HCT116 (cell line): ENCODE measurements around the gene ZBTB7B. TPM values are rescaled to one million over a fixed set of nuclear protein-coding genes. Genes with fewer than 3 reads are reported as not detected.

ENCODE experiments used
- ATAC-seq: fragments of 200-7000 bp; cut with Tn5 transposase; 2 replicates; pipeline ENCODE4 v1.9.1; 2020; ENCODE audit warnings: mild to moderate bottlenecking, moderate library complexity
- BruUV-seq: library from RNA; stranded (reverse); fragments of 400-500 nt; replicated peaks from 2 replicates; lab custom pipeline; 2021; lab: Mats Ljungman, UMichigan
- CTCF ChIA-PET: fragments of 300-600 bp; sonication (Branson Sonifier 250); formaldehyde crosslinking; loops from one replicate; lab custom pipeline; 2021; ENCODE audit warnings: antibody characterized with exemption; lab: Charles Lee
- POLR2A ChIA-PET: fragments of 300-600, 350-600 bp; sonication (Branson Sonifier 250); formaldehyde crosslinking; loops from one replicate; lab custom pipeline; 2021; ENCODE audit warnings: antibody characterized with exemption; lab: Charles Lee
- RAD21 ChIA-PET, 2 experiments: fragments of 300-600 bp; sonication (Branson Sonifier 250); formaldehyde crosslinking; loops; one replicate each; lab custom pipeline; 2023; ENCODE audit warnings: low total read pairs in 2 of 2; ENCODE audit not compliant: uncharacterized antibody in 2 of 2, unreplicated experiment in 2 of 2, low non-redundant PET in 1 of 2; lab: Charles Lee
- DNase-seq: peaks from one replicate; pipeline ENCODE4 v3.0.0-alpha.2; 2010; ENCODE audit warnings: low read depth, low spot score
- H2AFZ ChIP-seq: fragments of 200-600 bp; shearing (Covaris generic), sonication (generic); 2 replicates; pipeline ENCODE4 v1.6.1; 2017; ENCODE audit warnings: low read depth, mixed run types, mixed read lengths, antibody characterized with exemption, low read length; ENCODE audit not compliant: poor library complexity, severe bottlenecking
- H3K27ac ChIP-seq: 2 replicates; pipeline ENCODE4 v1.5.1; 2012; ENCODE audit warnings: low read depth, low read length
- H3K27me3 ChIP-seq: fragments of 200-600 bp; sonication (generic); 2 replicates; pipeline ENCODE4 v1.6.1; 2016; ENCODE audit warnings: mixed run types, low read length, mixed read lengths; ENCODE audit not compliant: insufficient read depth
- H3K36me3 ChIP-seq, 2 experiments: fragments of 200-500 bp in 1 of 2; fragments of 200-600 bp in 1 of 2; sonication (Bioruptor generic) in 1 of 2; sonication (generic) in 1 of 2; 2 replicates each; pipeline versions ENCODE4 v1.5.1 to v1.6.1; 2014 to 2016; ENCODE audit warnings: low read length in 2 of 2, inconsistent platforms in 1 of 2, mixed read lengths in 1 of 2, mixed run types in 1 of 2; ENCODE audit not compliant: insufficient read depth in 2 of 2, control insufficient read depth in 1 of 2
- H3K4me1 ChIP-seq, 2 experiments: fragments of 200-600 bp in 1 of 2; sonication (generic) in 1 of 2; 2 replicates each; pipeline versions ENCODE4 v1.5.1 to v1.6.1; 2012 to 2017; ENCODE audit warnings: low read length in 2 of 2, inconsistent platforms in 1 of 2, mild to moderate bottlenecking in 1 of 2, mixed read lengths in 1 of 2, mixed run types in 1 of 2, moderate library complexity in 1 of 2; ENCODE audit not compliant: insufficient read depth in 2 of 2, control insufficient read depth in 1 of 2
- H3K4me2 ChIP-seq: fragments of 200-600 bp; sonication (generic); 2 replicates; pipeline ENCODE4 v1.6.1; 2017; ENCODE audit warnings: mixed run types, low read length, mixed read lengths
- H3K4me3 ChIP-seq, 2 experiments: fragments of 200-600 bp in 1 of 2; sonication (generic) in 1 of 2; replicated peaks in 1 of 2; 2 replicates each; pipeline ENCODE4 v1.5.1; 2011 to 2016; ENCODE audit warnings: low read length in 2 of 2, control low read depth in 1 of 2, low read depth in 1 of 2, mild to moderate bottlenecking in 1 of 2, mixed read lengths in 1 of 2, mixed run types in 1 of 2
- H3K79me2 ChIP-seq: fragments of 200-600 bp; sonication (generic); 2 replicates; pipeline ENCODE4 v1.6.1; 2017; ENCODE audit warnings: mild to moderate bottlenecking, mixed run types, low read length, moderate library complexity, mixed read lengths; ENCODE audit not compliant: insufficient read depth
- H3K9ac ChIP-seq: fragments of 200-600 bp; sonication (generic); 2 replicates; pipeline ENCODE4 v1.6.1; 2016; ENCODE audit warnings: low read length, mixed read lengths
- H3K9me2 ChIP-seq: fragments of 200-600 bp; sonication (generic), shearing (Covaris generic); 2 replicates; pipeline ENCODE4 v1.6.1; 2017; ENCODE audit warnings: mixed run types, mild to moderate bottlenecking, moderate library complexity; ENCODE audit not compliant: insufficient read depth
- H3K9me3 ChIP-seq, 2 experiments: fragments of 200-500 bp in 1 of 2; fragments of 200-600 bp in 1 of 2; sonication (Bioruptor generic) in 1 of 2; sonication (generic) in 1 of 2; 2 replicates each; pipeline ENCODE4 v1.6.1; 2014 to 2017; ENCODE audit warnings: low read length in 2 of 2, mixed read lengths in 2 of 2, inconsistent platforms in 1 of 2, low read depth in 1 of 2, mild to moderate bottlenecking in 1 of 2, mixed run types in 1 of 2, moderate library complexity in 1 of 2; ENCODE audit not compliant: control insufficient read depth in 1 of 2, insufficient read depth in 1 of 2
- H4K20me1 ChIP-seq: fragments of 200-600 bp; sonication (generic), shearing (Covaris generic); 2 replicates; pipeline ENCODE4 v1.6.1; 2017; ENCODE audit warnings: mixed run types, mild to moderate bottlenecking, moderate library complexity; ENCODE audit not compliant: insufficient read depth
- CBX3 ChIP-seq: IDR thresholded peaks from 2 replicates; pipeline ENCODE4 v1.6.1; 2012; ENCODE audit warnings: low read depth
- CEBPB ChIP-seq: IDR thresholded peaks from 2 replicates; pipeline ENCODE4 v1.6.1; 2012; ENCODE audit warnings: low read depth
- EGR1 ChIP-seq: IDR thresholded peaks from 2 replicates; pipeline ENCODE4 v1.6.1; 2012; ENCODE audit warnings: low read depth
- ELF1 ChIP-seq: IDR thresholded peaks from 2 replicates; pipeline ENCODE4 v1.6.1; 2012; ENCODE audit warnings: low read depth, borderline replicate concordance
- EZH2 ChIP-seq: fragments of 200-600 bp; sonication (generic); IDR thresholded peaks from 2 replicates; pipeline ENCODE4 v1.6.1; 2017; ENCODE audit warnings: antibody characterized with exemption, mixed run types
- EZH2phosphoT487 ChIP-seq: fragments of 200-600 bp; IDR thresholded peaks from 2 replicates; pipeline ENCODE4 v1.6.1; 2018; ENCODE audit warnings: antibody characterized with exemption, borderline replicate concordance
- JUND ChIP-seq: IDR thresholded peaks from 2 replicates; pipeline ENCODE4 v1.6.1; 2012
- POLR2AphosphoS5 ChIP-seq: IDR thresholded peaks from 2 replicates; pipeline ENCODE4 v1.6.1; 2011; ENCODE audit warnings: mild to moderate bottlenecking, low read depth, low read length, moderate library complexity
- RAD21 ChIP-seq: IDR thresholded peaks from 2 replicates; pipeline ENCODE4 v1.6.1; 2012; ENCODE audit warnings: low read depth, mild to moderate bottlenecking
- REST ChIP-seq: IDR thresholded peaks from 2 replicates; pipeline ENCODE4 v1.6.1; 2012; ENCODE audit warnings: low read depth
- SIN3A ChIP-seq: IDR thresholded peaks from 2 replicates; pipeline ENCODE4 v1.6.1; 2012; ENCODE audit warnings: low read depth
- SRF ChIP-seq: IDR thresholded peaks from 2 replicates; pipeline ENCODE4 v1.6.1; 2012; ENCODE audit warnings: low read depth
- YY1 ChIP-seq: IDR thresholded peaks from 2 replicates; pipeline ENCODE4 v1.6.1; 2011; ENCODE audit warnings: low read length, low read depth, moderate library complexity, mild to moderate bottlenecking; ENCODE audit not compliant: insufficient replicate concordance; ENCODE audit errors: extremely low read depth
- ZNF274 ChIP-seq: fragments of 200-500 bp; sonication (Bioruptor generic); IDR thresholded peaks from 2 replicates; pipeline ENCODE4 v1.6.1; 2014; ENCODE audit warnings: mild to moderate bottlenecking, low read depth, low read length, inconsistent platforms
- intact Hi-C: fragments of 100-400 bp; cut with micrococcal nuclease; formaldehyde crosslinking; loops from 2 replicates; pipeline ENCODE4 v1.10.0; 2022
- total RNA-seq: library from RNA; stranded (reverse); gene quantifications from one replicate; pipeline ENCODE4 v1.2.1, GENCODE V29; 2021; ENCODE audit not compliant: unreplicated experiment
- TF ChIP-seq, protein P1 (sequence below): IDR thresholded peaks from 2 replicates; pipeline ENCODE4 v1.6.1; 2011; ENCODE audit warnings: mild to moderate bottlenecking, low read length, moderate library complexity; ENCODE audit not compliant: insufficient replicate concordance; ENCODE audit errors: extremely low read depth

Gene ZBTB7B
- total RNA-seq, 1 experiment from 2014 or later, result 57.0 TPM

- Histone ChIP-seq H3K9me3 (no peaks in the 10 kb centered on the region), H2AFZ (no peak overlapping the region), H3K9ac (peak overlapping the region; percentile 86), H3K4me3 (peak overlapping the region; percentile 40 to 70), H3K79me2 (peaks cover 88% of the 10 kb centered on the region), H4K20me1 (no peaks in the 10 kb centered on the region), H3K4me2 (peak overlapping the region; percentile 90), H3K36me3 (peaks cover 9 to 27% of the 10 kb centered on the region in 2 experiments; a peak in 3 of 4 replicates), H3K9me2 (no peaks in the 10 kb centered on the region), H3K27ac (peak overlapping the region; percentile 86), H3K4me1 (peaks cover 38 to 58% of the 10 kb centered on the region in 2 experiments), H3K27me3 (no peaks in the 10 kb centered on the region)
- RAD21 ChIA-PET, result interaction anchor here in 1 of 2 experiments (0.7 kb wide), 1 partner anchor 114 kb away, joined by 3 read pairs; no protein-coding TSS in a partner anchor
- CTCF ChIA-PET, result interaction anchor here (0.7 to 2.6 kb wide), 9 partner anchors 10 to 114 kb away, joined by 3 to 15 read pairs (median 5); partner anchors contain the start of genes ADAM15 and PYGO2
- intact Hi-C loops, result loop anchor here (5.0 kb wide), 2 partner anchors 91 to 166 kb away; partner anchors contain the start of genes EFNA4 and SLC50A1
- POLR2A ChIA-PET, result interaction anchor here (0.6 to 5.4 kb wide), 17 partner anchors 7 to 88 kb away, joined by 3 to 46 read pairs (median 5); partner anchors contain the start of genes FLAD1, PBXIP1 and PYGO2
- ATAC-seq (no peak), DNase-seq (no peak)
- no TSS peak for BruUV-seq
- TF ChIP-seq SIN3A (no peak), SRF (no peak), POLR2AphosphoS5 (no peak), EZH2 (no peak), RAD21 (no peak), CEBPB (no peak), JUND (no peak), ZNF274 (no peak), YY1 (no peak), CBX3 (no peak), REST (no peak), EZH2phosphoT487 (no peak), ELF1 (no peak), EGR1 (no peak)
- TF ChIP-seq, protein P1, sequence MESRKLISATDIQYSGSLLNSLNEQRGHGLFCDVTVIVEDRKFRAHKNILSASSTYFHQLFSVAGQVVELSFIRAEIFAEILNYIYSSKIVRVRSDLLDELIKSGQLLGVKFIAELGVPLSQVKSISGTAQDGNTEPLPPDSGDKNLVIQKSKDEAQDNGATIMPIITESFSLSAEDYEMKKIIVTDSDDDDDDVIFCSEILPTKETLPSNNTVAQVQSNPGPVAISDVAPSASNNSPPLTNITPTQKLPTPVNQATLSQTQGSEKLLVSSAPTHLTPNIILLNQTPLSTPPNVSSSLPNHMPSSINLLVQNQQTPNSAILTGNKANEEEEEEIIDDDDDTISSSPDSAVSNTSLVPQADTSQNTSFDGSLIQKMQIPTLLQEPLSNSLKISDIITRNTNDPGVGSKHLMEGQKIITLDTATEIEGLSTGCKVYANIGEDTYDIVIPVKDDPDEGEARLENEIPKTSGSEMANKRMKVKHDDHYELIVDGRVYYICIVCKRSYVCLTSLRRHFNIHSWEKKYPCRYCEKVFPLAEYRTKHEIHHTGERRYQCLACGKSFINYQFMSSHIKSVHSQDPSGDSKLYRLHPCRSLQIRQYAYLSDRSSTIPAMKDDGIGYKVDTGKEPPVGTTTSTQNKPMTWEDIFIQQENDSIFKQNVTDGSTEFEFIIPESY, result no peak
Observed at GRCh38 chr1:154971341-154971998, 31.1 kb upstream of the ZBTB7B start.
